Thyroid gland (tissue), 4 donors: ENCODE data around the gene RANBP9. TPM values are rescaled to one million over a fixed set of nuclear protein-coding genes. Genes with fewer than 3 reads are reported as not detected.

ENCODE experiments used
- DNase-seq, 2 donors: peaks; one replicate each; pipeline ENCODE4 v3.0.0-alpha.2; 2019
- H3K27ac ChIP-seq, 3 donors: fragments of 200-600 bp; sonication (generic); 1 replicate in 2 of 3; 2 replicates in 1 of 3; pipeline ENCODE4 v1.5.1; 2016 to 2019; ENCODE audit warnings: mild to moderate bottlenecking in 1 of 3, moderate library complexity in 1 of 3
- H3K27me3 ChIP-seq: fragments of 200-600 bp; sonication (generic); one replicate; pipeline ENCODE4 v1.5.1; 2019
- H3K36me3 ChIP-seq, 2 donors: fragments of 200-600 bp; sonication (generic); one replicate each; pipeline ENCODE4 v1.5.1; 2016 to 2019
- H3K4me1 ChIP-seq, 2 donors: fragments of 200-600 bp; sonication (generic); one replicate each; pipeline ENCODE4 v1.5.1; 2017 to 2019
- H3K4me3 ChIP-seq, 3 donors: fragments of 200-600 bp; sonication (generic); replicated peaks in 1 of 3; 1 replicate in 2 of 3; 2 replicates in 1 of 3; pipeline ENCODE4 v1.5.1; 2016; ENCODE audit warnings: mild to moderate bottlenecking in 1 of 3
- H3K9me3 ChIP-seq: fragments of 200-600 bp; sonication (generic); one replicate; pipeline ENCODE4 v1.5.1; 2017
- CTCF ChIP-seq, 6 experiments: fragments of 200-600 bp in 3 of 6; fragments of 450-650 bp in 3 of 6; sonication (generic) in 3 of 6; IDR thresholded peaks; one replicate each; pipeline ENCODE4 v1.5.1; 2016 to 2019; ENCODE audit warnings: antibody characterized with exemption in 6 of 6, mild to moderate bottlenecking in 2 of 6, inconsistent platforms in 1 of 6, moderate library complexity in 1 of 6
- POLR2A ChIP-seq, 2 donors: fragments of 450-650 bp; IDR thresholded peaks; one replicate each; pipeline ENCODE4 v1.6.1; 2017; ENCODE audit warnings: antibody characterized with exemption in 2 of 2, mild to moderate bottlenecking in 2 of 2, moderate library complexity in 1 of 2
- WGBS, 2 donors: methylation state at CpG; one replicate each; pipeline ENCODE4 v1.1.5; 2017; 5-methylcytosine and 5-hydroxymethylcytosine counted together
- intact Hi-C: fragments of 100-400 bp; cut with DNase I; formaldehyde crosslinking; loops from one replicate; pipeline ENCODE4 v1.15.1; 2023
- total RNA-seq, 4 donors: library from RNA; depleted of rRNA; stranded (reverse); fragments of >200 nt; gene quantifications; one replicate each; pipeline ENCODE4 v1.2.3, GENCODE V29; 2016

RANBP9 gene
- total RNA-seq, 4 donors from 2014 or later = 26.8 to 42.6 (median 32.4) TPM

DNA sequence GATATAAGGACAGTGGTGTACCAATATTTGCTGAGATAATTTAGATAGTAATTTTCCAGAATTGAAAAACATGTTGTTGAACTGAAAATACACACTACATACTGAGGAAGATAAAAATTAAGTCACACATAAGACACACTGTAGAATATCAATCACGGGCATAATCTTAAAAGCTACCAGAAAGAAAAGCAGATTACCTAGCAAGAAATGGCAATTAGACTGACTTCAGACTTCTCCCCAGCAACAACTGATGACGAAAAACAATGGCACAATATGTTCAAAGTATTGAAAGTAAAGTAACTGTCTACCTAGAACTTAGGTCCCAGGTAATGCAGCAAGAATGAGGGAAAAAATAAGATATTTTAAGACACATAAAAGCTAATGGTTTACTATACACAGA is 50.0 kb downstream of the RANBP9 start:
- H3K9me3 ChIP-seq = no peaks in the 10 kb centered on the region
- TF ChIP-seq POLR2A (IDR thresholded peaks at IDR 0.05) (no peak), CTCF (IDR thresholded peaks at IDR 0.05) (no peak)
- DNase-seq = no peak
- WGBS, 2 donors = 68 to 74% methylated on average over 2 of the region's 2 CpGs
- H3K4me1 ChIP-seq = peaks cover 0 to 17% of the 10 kb centered on the region in 2 donors
- no peak overlapping the region for H3K27ac ChIP-seq
- intact Hi-C loops = no loop called here
- no peaks in the 10 kb centered on the region for H3K36me3 ChIP-seq
- no peak overlapping the region for H3K4me3 ChIP-seq
- no peaks in the 10 kb centered on the region for H3K27me3 ChIP-seq

- Histone ChIP-seq H3K4me3 (no peak overlapping the region), H3K27ac (no peak overlapping the region), H3K4me1 (peaks cover 0 to 17% of the 10 kb centered on the region in 2 donors), H3K9me3 (no peaks in the 10 kb centered on the region), H3K36me3 (no peaks in the 10 kb centered on the region), H3K27me3 (no peaks in the 10 kb centered on the region)
- 98 to 100% methylated on average over 1 of the region's 1 CpG for WGBS, 2 donors
- TF ChIP-seq POLR2A (IDR thresholded peaks at IDR 0.05) (no peak), CTCF (IDR thresholded peaks at IDR 0.05) (no peak)
- intact Hi-C loops = no loop called here
- DNase-seq = no peak
Observed at GRCh38 chr6:13660893-13661292, 50.7 kb downstream of the RANBP9 start.

DNA sequence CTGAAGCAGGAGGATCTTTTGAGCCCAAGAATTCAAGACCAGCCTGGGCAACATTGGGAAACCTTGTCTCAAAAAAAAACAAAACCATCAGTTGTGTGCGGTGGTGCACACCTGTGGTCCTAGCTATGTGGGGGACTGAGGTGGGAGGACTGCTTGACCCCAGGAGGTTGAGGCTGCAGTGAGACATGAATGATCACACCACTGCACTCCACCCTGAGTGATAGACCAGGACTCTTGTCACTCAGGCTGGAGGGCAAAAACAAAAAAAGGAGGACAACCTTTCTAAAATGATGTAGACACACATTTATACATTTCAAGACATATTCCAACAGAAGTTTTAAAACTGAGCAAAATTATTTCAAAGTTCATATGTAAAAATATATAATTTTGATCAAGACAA is 51.4 kb downstream of the RANBP9 start:
- Histone ChIP-seq H3K27ac (no peak overlapping the region), H3K27me3 (no peaks in the 10 kb centered on the region), H3K4me1 (peaks cover 0 to 17% of the 10 kb centered on the region in 2 donors), H3K9me3 (no peaks in the 10 kb centered on the region), H3K36me3 (no peaks in the 10 kb centered on the region), H3K4me3 (no peak overlapping the region)
- intact Hi-C loops = no loop called here
- whole genome bisulfite sequencing, 2 donors = 95 to 100% methylated on average over 1 of the region's 1 CpG
- DNase-seq = no peak
- TF ChIP-seq POLR2A (IDR thresholded peaks at IDR 0.05) (no peak), CTCF (IDR thresholded peaks at IDR 0.05) (no peak)

GRCh38 chr6:13655700-13656099 is 55.9 kb downstream of the RANBP9 start:
- 78 to 87% methylated on average over 1 of the region's 1 CpG for WGBS, 2 donors
- Histone ChIP-seq H3K27ac (no peak overlapping the region), H3K4me3 (no peak overlapping the region), H3K4me1 (peaks cover 0 to 9% of the 10 kb centered on the region in 2 donors), H3K36me3 (no peaks in the 10 kb centered on the region), H3K9me3 (no peaks in the 10 kb centered on the region), H3K27me3 (no peaks in the 10 kb centered on the region)
- no peak for DNase-seq
- TF ChIP-seq POLR2A (IDR thresholded peaks at IDR 0.05) = no peak
- intact Hi-C loops = no loop called here

DNA sequence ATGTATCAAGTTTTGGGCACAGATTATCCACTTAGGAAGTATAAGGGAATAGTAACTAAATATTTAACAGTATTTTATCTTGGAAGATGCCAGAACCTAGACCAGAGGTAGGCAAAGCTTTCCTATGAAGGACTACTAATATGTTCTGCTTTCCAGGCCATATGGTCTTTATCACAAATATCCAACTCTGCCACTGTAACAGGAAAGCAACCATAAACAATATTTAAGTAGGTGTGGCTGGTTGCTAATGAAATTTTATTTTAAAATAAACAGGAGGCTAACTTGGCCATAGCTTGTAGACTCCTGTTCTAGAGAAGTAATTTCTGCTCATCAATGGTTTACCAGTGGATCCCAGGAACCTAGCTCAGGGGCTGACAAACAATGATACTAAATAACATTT is 57.1 kb downstream of the RANBP9 start:
- TF ChIP-seq POLR2A (IDR thresholded peaks at IDR 0.05) (no peak), CTCF (IDR thresholded peaks at IDR 0.05) (no peak)
- H3K27ac ChIP-seq = no peak overlapping the region
- intact Hi-C loops = no loop called here
- H3K4me1 ChIP-seq = peaks cover 0 to 9% of the 10 kb centered on the region in 2 donors
- no peak overlapping the region for H3K4me3 ChIP-seq
- no peak for DNase-seq
- H3K9me3 ChIP-seq = no peaks in the 10 kb centered on the region
- no peaks in the 10 kb centered on the region for H3K27me3 ChIP-seq
- H3K36me3 ChIP-seq = no peaks in the 10 kb centered on the region

DNA sequence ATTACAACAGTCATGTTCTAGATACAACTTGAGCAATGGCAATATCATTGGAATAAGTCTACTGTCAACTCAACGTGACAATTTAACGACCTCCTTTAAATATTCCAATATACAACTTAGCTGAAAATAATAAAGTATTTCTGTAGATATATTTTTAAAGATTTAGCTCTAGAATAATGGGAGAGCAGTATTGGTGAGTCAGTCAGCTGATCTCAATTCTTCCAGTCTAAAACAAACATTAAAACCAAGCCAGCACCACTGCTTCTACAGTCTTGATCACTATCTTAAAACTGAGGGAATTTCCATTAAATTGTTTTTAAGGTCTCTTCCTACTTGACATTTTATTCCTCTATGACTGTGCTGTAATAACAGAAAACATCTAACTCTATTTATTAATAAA is 58.3 kb downstream of the RANBP9 start:
- intact Hi-C loops = no loop called here
- no peaks in the 10 kb centered on the region for H3K27me3 ChIP-seq
- no peak overlapping the region for H3K4me3 ChIP-seq
- no peaks in the 10 kb centered on the region for H3K9me3 ChIP-seq
- WGBS, 2 donors = 88 to 90% methylated on average over 2 of the region's 2 CpGs
- no peak for TF ChIP-seq CTCF (IDR thresholded peaks at IDR 0.05)
- TF ChIP-seq POLR2A (IDR thresholded peaks at IDR 0.05) = no peak
- peaks cover 0 to 9% of the 10 kb centered on the region in 2 donors for H3K4me1 ChIP-seq
- no peak overlapping the region for H3K27ac ChIP-seq
- DNase-seq = no peak
- no peaks in the 10 kb centered on the region for H3K36me3 ChIP-seq
